ENCODE results near the gene ERC2.

GRCh38 chr3:55795746-55796145, 672.5 kb downstream of the ERC2 start:
- TF ChIP-seq, protein P1, sequence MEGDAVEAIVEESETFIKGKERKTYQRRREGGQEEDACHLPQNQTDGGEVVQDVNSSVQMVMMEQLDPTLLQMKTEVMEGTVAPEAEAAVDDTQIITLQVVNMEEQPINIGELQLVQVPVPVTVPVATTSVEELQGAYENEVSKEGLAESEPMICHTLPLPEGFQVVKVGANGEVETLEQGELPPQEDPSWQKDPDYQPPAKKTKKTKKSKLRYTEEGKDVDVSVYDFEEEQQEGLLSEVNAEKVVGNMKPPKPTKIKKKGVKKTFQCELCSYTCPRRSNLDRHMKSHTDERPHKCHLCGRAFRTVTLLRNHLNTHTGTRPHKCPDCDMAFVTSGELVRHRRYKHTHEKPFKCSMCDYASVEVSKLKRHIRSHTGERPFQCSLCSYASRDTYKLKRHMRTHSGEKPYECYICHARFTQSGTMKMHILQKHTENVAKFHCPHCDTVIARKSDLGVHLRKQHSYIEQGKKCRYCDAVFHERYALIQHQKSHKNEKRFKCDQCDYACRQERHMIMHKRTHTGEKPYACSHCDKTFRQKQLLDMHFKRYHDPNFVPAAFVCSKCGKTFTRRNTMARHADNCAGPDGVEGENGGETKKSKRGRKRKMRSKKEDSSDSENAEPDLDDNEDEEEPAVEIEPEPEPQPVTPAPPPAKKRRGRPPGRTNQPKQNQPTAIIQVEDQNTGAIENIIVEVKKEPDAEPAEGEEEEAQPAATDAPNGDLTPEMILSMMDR (conservative IDR thresholded peaks at IDR 0.05; ENCODE audit: low read depth, low read length) = no peak
- TF ChIP-seq EZH2 (IDR thresholded peaks at IDR 0.05; ENCODE audit: low read length, unreplicated experiment) = no peak
- no peak for TF ChIP-seq EZH2phosphoT487 (IDR thresholded peaks at IDR 0.05; ENCODE audit: borderline replicate concordance, low read length)

Measured in PC-3 (cell line).